Cerebellar cortex (tissue), 1 donor: ENCODE measurements around the gene SATB1.

ENCODE experiments used
- DNase-seq: peaks from one replicate; pipeline ENCODE4 v3.0.0-alpha.2; 2015; ENCODE audit warnings: low spot score

The SATB1 gene

GRCh38 chr3:18401300-18401961 lies 23.7 kb downstream of the SATB1 start:
- DNase-seq = peak; percentile 63

GRCh38 chr3:18398448-18398847 lies 26.7 kb downstream of the SATB1 start:
- DNase-seq = no peak

- DNase-seq = no peak
Observed at GRCh38 chr3:18396428-18396827, 28.7 kb downstream of the SATB1 start.

- DNase-seq = no peak
Observed at GRCh38 chr3:18394384-18394995, 30.6 kb downstream of the SATB1 start.

GRCh38 chr3:18393906-18394305 lies 31.2 kb downstream of the SATB1 start:
- no peak for DNase-seq

GRCh38 chr3:18390024-18390660 lies 35.0 kb downstream of the SATB1 start:
- no peak for DNase-seq

GRCh38 chr3:18389108-18389733 lies 35.9 kb downstream of the SATB1 start:
- DNase-seq = peak; percentile 28

- DNase-seq = no peak
Observed at GRCh38 chr3:18386274-18386890, 38.8 kb downstream of the SATB1 start.

GRCh38 chr3:18385706-18386105 lies 39.4 kb downstream of the SATB1 start:
- no peak for DNase-seq

- no peak for DNase-seq
Observed at GRCh38 chr3:18382760-18383369, 42.3 kb downstream of the SATB1 start.

GRCh38 chr3:18379647-18380046 lies 45.5 kb downstream of the SATB1 start:
- DNase-seq = no peak

- DNase-seq = no peak
Observed at GRCh38 chr3:18378218-18378617, 46.9 kb downstream of the SATB1 start.

- no peak for DNase-seq
Observed at GRCh38 chr3:18376682-18377081, 48.5 kb downstream of the SATB1 start.

GRCh38 chr3:18372786-18373405 lies 52.2 kb downstream of the SATB1 start:
- no peak for DNase-seq

GRCh38 chr3:18370672-18371071 lies 54.5 kb downstream of the SATB1 start:
- DNase-seq = peak; percentile 55

- peak; percentile 9 for DNase-seq
Observed at GRCh38 chr3:18369551-18370185, 55.5 kb downstream of the SATB1 start.

GRCh38 chr3:18366258-18366657 lies 58.9 kb downstream of the SATB1 start:
- DNase-seq = no peak

- DNase-seq = no peak
Observed at GRCh38 chr3:18363338-18363737, 61.8 kb downstream of the SATB1 start.

GRCh38 chr3:18357747-18358146 lies 67.4 kb downstream of the SATB1 start:
- DNase-seq = no peak

- DNase-seq = no peak
Observed at GRCh38 chr3:18355832-18356231, 69.3 kb downstream of the SATB1 start.

GRCh38 chr3:18354701-18355100 lies 70.4 kb downstream of the SATB1 start:
- DNase-seq = no peak
